ENCODE data around the gene ZNRF2. TPM values are rescaled to one million over a fixed set of nuclear protein-coding genes. Genes with fewer than 3 reads are reported as not detected.
A peak's percentile ranks its signal among the peaks of the same experiment; 100 is the strongest.

ZNRF2 gene
- polyA plus RNA-seq, 3 donors: 14.5 to 15.9 (median 15.3) TPM

DNA sequence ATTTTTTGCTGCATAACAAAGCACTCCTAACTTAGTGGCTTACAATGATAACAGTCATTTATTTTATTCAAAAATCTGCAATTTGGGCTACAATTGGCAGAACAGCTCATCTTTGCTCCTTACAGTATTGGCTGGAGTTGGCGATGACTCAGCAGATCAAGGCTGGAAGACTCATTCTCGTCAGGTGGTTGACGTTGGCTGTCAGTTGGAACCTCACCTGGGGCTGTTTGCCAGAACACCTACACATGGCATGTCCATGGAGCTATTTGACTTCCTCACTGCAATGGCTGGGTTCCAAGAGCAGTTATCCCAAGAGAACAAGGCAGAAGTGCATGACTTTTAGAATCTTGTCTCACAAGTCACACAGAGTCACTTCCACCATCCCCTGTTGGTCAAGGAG, 119.1 kb downstream of the ZNRF2 start:
- no peak for DNase-seq

DNA sequence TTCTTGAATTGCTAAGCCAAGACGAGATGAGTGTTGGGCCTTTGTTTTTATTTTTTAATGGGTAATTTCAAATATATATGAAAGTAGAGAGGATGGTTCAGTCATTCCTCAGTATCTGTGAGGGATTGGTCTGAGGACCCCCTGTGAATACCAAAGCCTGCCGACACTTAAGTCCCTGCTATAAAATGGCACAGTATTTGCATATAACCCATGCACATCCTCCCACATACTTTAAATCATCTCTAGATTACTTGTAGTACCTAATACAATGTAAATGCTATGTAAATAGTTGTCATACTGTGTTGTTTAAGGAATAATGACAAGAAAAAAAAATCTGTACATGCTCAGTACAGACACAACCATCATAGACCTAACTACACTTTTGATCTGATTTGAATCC, 120.8 kb downstream of the ZNRF2 start:
- no peak for DNase-seq

DNA sequence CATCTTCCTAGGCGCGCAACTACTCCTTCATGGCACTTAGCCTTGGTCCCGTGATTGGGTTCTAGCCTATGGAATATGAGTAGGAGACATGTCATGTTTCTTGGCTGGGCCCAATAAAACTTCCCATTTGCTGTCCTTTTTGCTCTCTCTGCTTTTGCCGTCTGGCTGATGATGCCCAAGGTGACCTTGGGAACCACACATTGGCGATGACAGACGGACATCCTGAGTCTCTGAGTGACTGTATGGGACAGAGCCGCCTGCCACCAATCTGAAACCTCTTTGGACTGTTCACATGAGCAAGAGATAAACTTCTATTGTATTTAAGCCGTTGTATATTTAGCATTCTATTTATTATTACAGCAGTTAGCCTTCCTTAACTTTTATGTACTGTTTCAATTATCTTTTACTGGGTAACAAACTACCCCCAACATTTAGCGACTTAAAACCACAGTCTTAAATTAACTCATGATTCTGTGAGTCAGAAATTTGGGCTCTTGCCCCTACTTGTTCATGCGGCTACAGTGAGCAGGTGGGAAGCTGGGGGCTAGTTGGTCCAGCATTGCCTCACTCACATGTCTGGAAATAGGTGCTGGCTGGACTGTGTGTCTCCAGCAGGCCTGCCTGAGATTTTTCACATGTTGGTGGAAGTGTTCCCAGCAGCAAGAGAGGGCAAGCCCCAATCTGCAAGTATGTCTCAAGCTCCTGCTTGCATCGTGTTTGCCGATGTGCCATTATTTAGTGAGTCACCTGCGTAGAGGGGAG, 122.4 kb downstream of the ZNRF2 start:
- DNase-seq: no peak

DNA sequence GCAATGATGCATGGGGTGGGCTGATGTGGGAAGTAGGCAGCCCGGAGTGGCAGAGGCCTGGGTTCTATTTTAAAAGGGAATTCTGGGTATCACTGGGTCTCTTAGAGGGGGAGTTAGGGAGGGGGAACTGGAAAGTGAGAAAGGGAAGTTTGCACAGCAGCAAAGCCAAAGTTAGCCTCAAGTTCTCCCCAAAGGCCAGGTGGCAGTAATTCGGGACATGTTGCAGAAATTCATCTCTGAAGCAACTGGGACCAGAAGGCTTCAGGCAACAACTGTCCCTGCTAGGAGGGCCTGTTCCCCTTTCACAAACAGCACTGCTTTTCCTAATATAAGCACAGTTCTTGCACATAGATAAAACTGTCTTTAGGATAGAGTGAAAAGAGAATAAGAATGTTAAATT, 126.8 kb downstream of the ZNRF2 start:
- no peak for DNase-seq

DNA sequence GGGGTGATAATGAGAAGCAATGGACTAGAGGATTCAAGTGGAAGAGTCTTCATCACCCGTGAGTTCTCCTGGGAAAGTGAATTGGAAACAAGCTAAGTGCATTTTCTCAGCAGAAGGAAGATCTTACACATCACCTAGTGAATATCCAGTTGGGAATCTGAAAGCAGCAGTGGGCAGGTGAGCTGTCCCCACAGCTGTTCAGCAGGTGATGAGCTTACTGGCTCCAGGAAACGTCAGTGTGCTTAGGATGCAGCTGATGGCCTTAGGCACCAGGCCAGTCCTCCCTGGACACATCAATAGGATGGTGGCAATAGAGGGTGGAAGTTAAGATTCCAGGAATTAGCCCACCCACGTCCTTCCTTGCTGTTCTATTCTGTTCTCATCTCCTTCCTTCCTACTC, 127.5 kb downstream of the ZNRF2 start:
- no peak for DNase-seq

DNA sequence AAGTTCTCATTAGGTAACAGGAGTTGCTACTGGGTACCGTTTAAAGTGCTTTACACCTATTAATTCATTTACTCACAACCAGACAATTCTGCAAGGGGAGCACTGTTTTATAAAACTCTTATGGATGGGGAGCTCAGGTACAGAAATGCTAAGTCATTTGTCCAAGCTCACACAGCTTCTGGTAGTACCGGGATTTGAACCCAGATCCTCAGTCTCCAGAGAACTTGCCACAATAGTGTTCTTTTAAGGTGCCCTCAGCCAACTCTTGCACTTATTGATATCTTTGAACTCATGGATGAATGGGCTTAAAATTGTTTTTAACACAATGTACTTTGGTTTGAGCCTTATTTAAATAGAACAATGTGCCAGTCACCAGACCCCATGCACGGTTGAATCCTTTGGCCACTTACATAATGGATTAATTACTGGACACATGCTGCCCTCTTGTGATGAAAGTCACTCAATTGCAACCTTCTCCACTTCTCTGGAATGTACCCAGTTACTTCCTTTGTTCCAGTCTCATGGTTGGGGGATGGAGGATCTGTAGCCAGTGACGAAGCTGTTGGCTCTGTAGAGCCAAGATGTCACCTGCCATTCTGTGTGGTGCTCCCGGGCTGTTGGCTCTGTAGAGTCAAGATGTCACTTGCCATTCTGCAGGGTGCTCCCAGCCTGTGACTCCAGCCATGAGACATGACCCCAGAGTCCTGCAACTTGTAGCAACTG, 128.5 kb downstream of the ZNRF2 start:
- DNase-seq: peak; percentile 68

DNA sequence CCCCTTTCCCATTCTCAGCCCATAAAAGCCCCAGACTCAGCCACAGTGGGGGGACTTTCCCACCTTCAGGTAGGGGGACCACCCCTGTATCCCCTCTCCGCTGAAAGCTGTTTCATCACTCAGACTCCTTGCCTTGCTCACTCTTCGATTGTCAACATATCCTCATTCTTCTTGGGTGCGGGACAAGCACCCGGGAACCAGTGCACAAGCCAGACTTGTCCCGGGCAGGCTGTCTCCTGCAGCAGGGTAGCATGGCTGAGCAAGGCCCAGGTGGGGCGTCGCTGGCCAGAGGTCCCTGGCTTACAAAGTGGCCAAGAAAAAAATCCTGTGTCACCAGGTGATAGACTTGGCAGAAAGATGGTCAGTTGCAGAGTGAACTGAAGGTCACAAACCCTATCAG, 129.5 kb downstream of the ZNRF2 start:
- no peak for DNase-seq

Other genes with a start within 250 kb of the ZNRF2 start
- gene MTURN, start 149.6 kb upstream of the ZNRF2 start, polyA plus RNA-seq (ENCODE audit: insufficient read length in 3 of 3): 10 to 100 TPM; 72.0 to 95.3 (median 81.0) TPM
- gene NOD1, start 194.2 kb downstream of the ZNRF2 start, polyA plus RNA-seq (ENCODE audit: insufficient read length in 3 of 3): 10 to 100 TPM in 2 of 3 donors, 1 to 10 TPM in 1; 7.3 to 11.1 (median 11.0) TPM
- 10 to 100 TPM; 63.0 to 76.3 (median 63.1) TPM for gene GGCT, start 220.2 kb downstream of the ZNRF2 start, polyA plus RNA-seq (ENCODE audit: insufficient read length in 3 of 3)